ENCODE results near the gene LRCH4. TPM values are rescaled to one million over a fixed set of nuclear protein-coding genes. Genes with fewer than 3 reads are reported as not detected.
A peak's percentile ranks its signal among the peaks of the same experiment; 100 is the strongest.

Gene LRCH4
- total RNA-seq, 4 donors from 2014 or later: 36.2 to 53.2 (median 44.0) TPM

DNA sequence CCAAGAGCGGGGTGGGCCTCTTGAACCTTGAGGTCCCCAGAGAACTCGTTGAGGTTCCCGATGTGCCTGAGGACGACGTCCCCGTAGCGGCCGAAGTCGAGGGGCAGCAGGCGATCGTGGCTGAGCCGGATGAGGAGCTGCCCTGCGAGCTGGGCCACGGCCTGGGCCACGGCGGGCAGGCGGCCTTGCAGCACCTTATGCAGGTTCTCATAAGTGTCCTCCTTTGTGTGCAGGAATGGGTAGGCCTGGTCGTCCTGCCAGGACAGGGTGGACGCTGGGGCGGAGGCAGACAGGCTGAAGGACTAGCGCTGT is 41.3 kb upstream of the LRCH4 start:
- no peak for TF ChIP-seq POLR2A (IDR thresholded peaks at IDR 0.05; ENCODE audit: low read depth)
- TF ChIP-seq, protein P1, sequence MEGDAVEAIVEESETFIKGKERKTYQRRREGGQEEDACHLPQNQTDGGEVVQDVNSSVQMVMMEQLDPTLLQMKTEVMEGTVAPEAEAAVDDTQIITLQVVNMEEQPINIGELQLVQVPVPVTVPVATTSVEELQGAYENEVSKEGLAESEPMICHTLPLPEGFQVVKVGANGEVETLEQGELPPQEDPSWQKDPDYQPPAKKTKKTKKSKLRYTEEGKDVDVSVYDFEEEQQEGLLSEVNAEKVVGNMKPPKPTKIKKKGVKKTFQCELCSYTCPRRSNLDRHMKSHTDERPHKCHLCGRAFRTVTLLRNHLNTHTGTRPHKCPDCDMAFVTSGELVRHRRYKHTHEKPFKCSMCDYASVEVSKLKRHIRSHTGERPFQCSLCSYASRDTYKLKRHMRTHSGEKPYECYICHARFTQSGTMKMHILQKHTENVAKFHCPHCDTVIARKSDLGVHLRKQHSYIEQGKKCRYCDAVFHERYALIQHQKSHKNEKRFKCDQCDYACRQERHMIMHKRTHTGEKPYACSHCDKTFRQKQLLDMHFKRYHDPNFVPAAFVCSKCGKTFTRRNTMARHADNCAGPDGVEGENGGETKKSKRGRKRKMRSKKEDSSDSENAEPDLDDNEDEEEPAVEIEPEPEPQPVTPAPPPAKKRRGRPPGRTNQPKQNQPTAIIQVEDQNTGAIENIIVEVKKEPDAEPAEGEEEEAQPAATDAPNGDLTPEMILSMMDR (IDR thresholded peaks at IDR 0.05): no peak
- TF ChIP-seq POLR2AphosphoS5 (IDR thresholded peaks at IDR 0.05): no peak
- TF ChIP-seq EP300 (IDR thresholded peaks at IDR 0.05): no peak
- H3K27ac ChIP-seq (replicated peaks in 1 of 4): peak overlapping the region in 1 of 4 donors; percentile 21
- DNase-seq (ENCODE audit: extremely low spot score): no peak
- peaks cover 0 to 26% (median 3%) of the 10 kb centered on the region in 4 donors for H3K27me3 ChIP-seq
- peaks cover 0 to 2% (median 0%) of the 10 kb centered on the region in 4 donors for H3K36me3 ChIP-seq
- peaks cover 8 to 14% (median 12%) of the 10 kb centered on the region in 4 donors for H3K4me1 ChIP-seq
- no peak overlapping the region for H3K4me3 ChIP-seq
- intact Hi-C loops (cut with DNase I): no loop called here
- 88% methylated on average over 20 of the region's 21 CpGs for WGBS
- no peaks in the 10 kb centered on the region for H3K9me3 ChIP-seq

DNA sequence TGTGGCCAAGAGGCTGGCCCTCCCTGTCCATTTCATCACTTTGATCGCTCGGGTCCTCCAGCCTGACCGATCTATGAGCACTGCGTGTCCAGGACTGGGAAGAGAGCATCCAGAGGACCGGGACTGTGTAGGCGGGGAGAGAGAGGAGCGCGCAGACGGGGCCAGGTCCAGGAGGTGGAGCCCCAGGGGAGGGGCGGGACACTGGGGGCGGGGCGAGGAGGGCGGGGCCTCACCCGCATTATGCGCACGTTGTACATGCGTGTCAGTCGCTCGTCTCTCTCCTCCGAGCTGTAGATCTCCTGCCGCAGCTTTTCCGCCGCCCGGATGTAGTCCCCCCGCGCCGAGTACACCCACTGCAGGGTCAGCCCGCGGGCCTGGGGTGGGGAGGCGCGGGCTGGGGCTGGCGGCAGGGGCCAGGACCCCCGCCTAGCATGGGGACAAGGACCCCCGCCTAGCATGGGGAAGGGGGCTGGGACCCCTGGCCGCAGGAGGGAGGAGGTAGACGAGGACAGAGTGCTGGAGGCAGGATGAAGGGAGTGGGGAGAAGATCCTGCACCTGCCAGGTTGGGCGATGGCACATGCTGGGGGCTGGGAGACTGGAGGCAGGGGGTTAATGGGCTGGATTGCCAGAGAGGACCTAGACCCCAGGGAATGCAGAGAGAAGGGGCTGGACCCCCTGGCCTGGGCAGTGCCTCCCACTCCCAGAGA is 40.8 kb upstream of the LRCH4 start:
- 8% methylated on average over 21 of the region's 37 CpGs for WGBS
- peak overlapping the region in 2 of 4 donors; percentile 21 to 40 for H3K27ac ChIP-seq (replicated peaks in 1 of 4)
- intact Hi-C loops (cut with DNase I): no loop called here
- peaks cover 0 to 7% (median 0%) of the 10 kb centered on the region in 4 donors for H3K36me3 ChIP-seq
- H3K4me3 ChIP-seq: peak overlapping the region; percentile 39 to 57 (median 43)
- TF ChIP-seq POLR2A (IDR thresholded peaks at IDR 0.05; ENCODE audit: low read depth) (no peak), POLR2AphosphoS5 (IDR thresholded peaks at IDR 0.05) (peak; percentile 5 to 26)
- H3K4me1 ChIP-seq: peaks cover 8 to 14% (median 12%) of the 10 kb centered on the region in 4 donors
- peaks cover 0 to 21% (median under 1%) of the 10 kb centered on the region in 4 donors for H3K27me3 ChIP-seq
- H3K9me3 ChIP-seq: no peaks in the 10 kb centered on the region
- DNase-seq (ENCODE audit: extremely low spot score): peak; percentile 96

DNA sequence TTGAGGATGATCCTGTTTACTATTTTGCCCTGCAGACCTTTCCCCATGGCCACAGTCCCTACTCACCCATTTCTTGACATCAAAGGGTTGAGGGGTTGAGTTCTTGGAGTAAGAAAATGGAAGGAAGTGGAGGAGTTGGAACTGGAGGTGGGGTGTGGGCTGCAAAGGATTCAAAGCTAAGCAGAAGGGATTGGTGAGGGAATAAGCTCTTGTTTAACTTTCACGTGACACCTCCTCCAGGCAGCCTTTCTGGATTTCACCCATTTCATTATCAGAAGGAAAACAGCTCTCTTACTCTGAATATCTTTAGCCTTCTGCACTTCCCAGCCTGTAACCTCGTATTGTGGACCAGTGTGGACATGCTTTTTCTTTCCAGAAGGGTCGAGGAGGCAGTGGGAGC is 40.1 kb upstream of the LRCH4 start:
- intact Hi-C loops (cut with DNase I): no loop called here
- Histone ChIP-seq H3K4me1 (peaks cover 8 to 14% (median 12%) of the 10 kb centered on the region in 4 donors), H3K4me3 (peak overlapping the region; percentile 39 to 57 (median 43)), H3K9me3 (no peaks in the 10 kb centered on the region), H3K36me3 (peaks cover 0 to 7% (median 0%) of the 10 kb centered on the region in 4 donors), H3K27ac (replicated peaks in 1 of 4) (peak overlapping the region in 1 of 4 donors; percentile 21), H3K27me3 (peaks cover 0 to 17% (median 0%) of the 10 kb centered on the region in 4 donors)
- no peak for DNase-seq (ENCODE audit: extremely low spot score)
- 17% methylated on average over 3 of the region's 3 CpGs for WGBS
- no peak for TF ChIP-seq POLR2A (IDR thresholded peaks at IDR 0.05; ENCODE audit: low read depth)
- TF ChIP-seq POLR2AphosphoS5 (IDR thresholded peaks at IDR 0.05): no peak
- TF ChIP-seq, protein P1 (IDR thresholded peaks at IDR 0.05): no peak
- no peak for TF ChIP-seq EP300 (IDR thresholded peaks at IDR 0.05)

DNA sequence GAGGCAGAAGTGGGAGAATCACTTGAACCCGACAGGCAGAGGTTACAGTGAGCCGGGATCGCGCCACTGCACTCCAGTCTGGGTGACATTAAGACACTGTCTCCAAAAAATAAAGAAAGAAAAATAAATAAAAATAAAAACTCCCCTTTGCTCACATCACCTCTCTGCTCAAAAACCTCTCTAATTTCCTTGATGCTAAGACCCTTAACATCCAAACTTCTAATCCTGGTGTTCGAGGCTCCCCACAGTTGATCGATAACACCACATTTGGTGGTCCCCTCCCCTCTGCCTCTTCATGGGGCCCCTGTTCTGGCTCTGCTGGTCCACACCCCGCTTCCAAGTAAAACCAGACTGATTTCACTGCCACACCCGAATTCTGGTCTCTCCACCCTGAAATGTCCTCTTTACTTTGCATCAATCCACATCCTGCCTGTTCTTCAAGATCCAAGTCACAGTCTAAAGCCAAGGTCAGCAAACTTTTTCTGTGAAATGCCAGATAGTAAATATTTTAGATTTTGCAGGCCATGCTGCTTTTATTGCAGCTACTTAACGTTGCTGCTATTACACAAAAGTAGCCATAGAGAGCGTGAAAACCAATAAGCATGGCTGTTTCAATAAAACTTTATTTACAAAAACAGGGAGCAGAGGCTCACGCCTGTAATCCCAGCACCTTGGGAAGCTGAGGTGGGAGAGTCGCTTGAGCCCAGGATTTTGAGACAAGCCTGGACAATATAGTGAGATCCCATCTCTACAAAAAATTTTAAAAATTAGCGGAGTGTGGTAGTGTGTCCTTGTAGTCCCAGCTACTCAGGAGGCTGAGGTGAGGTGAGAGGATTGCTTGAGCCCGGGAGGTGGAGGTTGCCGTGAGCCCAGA is 38.3 kb upstream of the LRCH4 start:
- DNase-seq (ENCODE audit: extremely low spot score): no peak
- Histone ChIP-seq H3K4me3 (no peak overlapping the region), H3K4me1 (peaks cover 8 to 14% (median 12%) of the 10 kb centered on the region in 4 donors), H3K9me3 (no peaks in the 10 kb centered on the region), H3K27ac (replicated peaks in 1 of 4) (no peak overlapping the region), H3K36me3 (peaks cover 0 to 19% (median 0%) of the 10 kb centered on the region in 4 donors), H3K27me3 (peaks cover 0 to 10% (median 0%) of the 10 kb centered on the region in 4 donors)
- no peak for TF ChIP-seq POLR2AphosphoS5 (IDR thresholded peaks at IDR 0.05)
- no peak for TF ChIP-seq POLR2A (IDR thresholded peaks at IDR 0.05; ENCODE audit: low read depth)
- TF ChIP-seq, protein P1 (IDR thresholded peaks at IDR 0.05): no peak
- no peak for TF ChIP-seq EP300 (IDR thresholded peaks at IDR 0.05)
- intact Hi-C loops (cut with DNase I): no loop called here
- 89% methylated on average over 15 of the region's 15 CpGs for WGBS

DNA sequence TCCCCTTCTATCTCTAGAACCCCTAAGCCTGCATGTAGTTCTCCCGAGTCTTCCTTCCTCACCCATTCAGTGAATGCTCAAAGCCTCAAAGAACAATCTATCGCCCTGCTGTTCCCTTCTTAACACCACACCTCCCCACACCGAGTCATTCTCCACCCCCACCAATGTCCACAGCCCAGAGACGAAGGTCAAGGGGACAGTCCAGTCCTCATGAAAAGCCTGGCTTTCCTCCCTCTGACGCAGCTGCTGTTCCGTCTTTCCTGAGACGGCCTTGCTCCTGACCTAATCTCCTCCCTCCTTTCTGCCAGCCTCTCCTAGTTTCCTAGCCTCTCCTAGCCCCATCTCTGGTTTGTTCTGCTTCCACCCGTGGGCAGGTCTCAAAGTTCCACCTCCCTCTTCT is 35.6 kb upstream of the LRCH4 start:
- 86% methylated on average over 8 of the region's 8 CpGs for WGBS
- TF ChIP-seq POLR2A (IDR thresholded peaks at IDR 0.05; ENCODE audit: low read depth): no peak
- TF ChIP-seq POLR2AphosphoS5 (IDR thresholded peaks at IDR 0.05): no peak
- TF ChIP-seq, protein P1 (IDR thresholded peaks at IDR 0.05): no peak
- TF ChIP-seq EP300 (IDR thresholded peaks at IDR 0.05): no peak
- Histone ChIP-seq H3K27me3 (no peaks in the 10 kb centered on the region), H3K27ac (replicated peaks in 1 of 4) (no peak overlapping the region), H3K4me3 (no peak overlapping the region), H3K9me3 (no peaks in the 10 kb centered on the region), H3K36me3 (peaks cover 0 to 23% (median 0%) of the 10 kb centered on the region in 4 donors), H3K4me1 (peaks cover 4 to 7% (median 6%) of the 10 kb centered on the region in 4 donors)
- DNase-seq (ENCODE audit: extremely low spot score): no peak
- intact Hi-C loops (cut with DNase I): no loop called here

All from esophagus muscularis mucosa (tissue), 4 donors.